ENCODE data around the gene POTEB3. TPM values are rescaled to one million over a fixed set of nuclear protein-coding genes. Genes with fewer than 3 reads are reported as not detected.
"Not testable (repeated sequence)": the region's sequence is repeated elsewhere in the genome, so short reads cannot be mapped to it uniquely, and the experiment has no call there.

Gene POTEB3
- not detected for total RNA-seq
- long read RNA-seq: 0 reads

GRCh38 chr15:21440399-21440798, at the start of gene POTEB3:
Gene POTEB3, minus strand, starts transcription at chr15:21440499. Its CDS starts 488 bp downstream, at chr15:21440011.
- DNase-seq (ENCODE audit: low spot score): not testable (repeated sequence)

GRCh38 chr15:21453683-21454082, 13.4 kb upstream of the POTEB3 start:
- DNase-seq (ENCODE audit: low spot score): not testable (repeated sequence)

GRCh38 chr15:21451920-21452563, 11.7 kb upstream of the POTEB3 start:
- DNase-seq (ENCODE audit: low spot score): not testable (repeated sequence)

GRCh38 chr15:21451487-21451886, 11.2 kb upstream of the POTEB3 start:
- DNase-seq (ENCODE audit: low spot score): not testable (repeated sequence)

- DNase-seq (ENCODE audit: low spot score): not testable (repeated sequence)
Observed at GRCh38 chr15:21407366-21407765, 32.9 kb downstream of the POTEB3 start.

GRCh38 chr15:21401531-21401930, 38.8 kb downstream of the POTEB3 start:
- DNase-seq (ENCODE audit: low spot score): not testable (repeated sequence)

GRCh38 chr15:21399111-21399510, 41.2 kb downstream of the POTEB3 start:
- DNase-seq (ENCODE audit: low spot score): not testable (repeated sequence)

- not testable (repeated sequence) for DNase-seq (ENCODE audit: low spot score)
Observed at GRCh38 chr15:21398511-21398910, 41.8 kb downstream of the POTEB3 start.

- DNase-seq (ENCODE audit: low spot score): not testable (repeated sequence)
Observed at GRCh38 chr15:21397656-21398055, 42.6 kb downstream of the POTEB3 start.

GRCh38 chr15:21397186-21397585, 43.1 kb downstream of the POTEB3 start:
- DNase-seq (ENCODE audit: low spot score): not testable (repeated sequence)

- DNase-seq (ENCODE audit: low spot score): not testable (repeated sequence)
Observed at GRCh38 chr15:21385961-21386360, 54.3 kb downstream of the POTEB3 start.

- DNase-seq (ENCODE audit: low spot score): not testable (repeated sequence)
Observed at GRCh38 chr15:21383866-21384485, 56.3 kb downstream of the POTEB3 start.

- not testable (repeated sequence) for DNase-seq (ENCODE audit: low spot score)
Observed at GRCh38 chr15:21373682-21374081, 66.6 kb downstream of the POTEB3 start.

GRCh38 chr15:21369177-21369576, 71.1 kb downstream of the POTEB3 start:
- peak; percentile 35 for DNase-seq (ENCODE audit: low spot score)

GRCh38 chr15:21368625-21369024, 71.7 kb downstream of the POTEB3 start:
- not testable (repeated sequence) for DNase-seq (ENCODE audit: low spot score)

Small RNA genes within 50 kb of the gene (microRNA-seq; reads per million reads assigned to microRNA genes)
- not detected for gene MIR3118-3 (ENCODE audit: borderline number of aligned reads)
